PFSK-1 (cell line): ENCODE data around the gene PAX2.

Experiments
- FOXP2 ChIP-seq: optimal IDR thresholded peaks from 2 replicates; pipeline ENCODE3; 2011; ENCODE audit warnings: borderline replicate concordance, control low read depth, inconsistent platforms; ENCODE audit not compliant: insufficient read depth; ENCODE audit errors: extremely low read length, extremely low read depth
- POLR2AphosphoS5 ChIP-seq: IDR thresholded peaks from 2 replicates; pipeline ENCODE4 v1.6.1; 2012; ENCODE audit warnings: low read depth, mild to moderate bottlenecking, control low read depth, low read length, moderate library complexity
- REST ChIP-seq, 2 experiments: IDR thresholded peaks; 2 replicates each; pipeline versions ENCODE4 v1.6.1 to v1.8.0; 2011 to 2012; ENCODE audit warnings: low read depth in 2 of 2, low read length in 2 of 2, control low read depth in 1 of 2, inconsistent platforms in 1 of 2, mild to moderate bottlenecking in 1 of 2, moderate library complexity in 1 of 2; ENCODE audit not compliant: insufficient read depth in 1 of 2
- SIN3A ChIP-seq: IDR thresholded peaks from 2 replicates; pipeline ENCODE4 v1.6.1; 2012; ENCODE audit warnings: mild to moderate bottlenecking, low read length, moderate library complexity, borderline replicate concordance; ENCODE audit not compliant: insufficient read depth
- TAF1 ChIP-seq: IDR thresholded peaks from 2 replicates; pipeline ENCODE4 v1.6.1; 2012; ENCODE audit warnings: low read length, control low read depth, borderline replicate concordance; ENCODE audit not compliant: insufficient read depth

- TF ChIP-seq REST (IDR thresholded peaks at IDR 0.05; ENCODE audit: insufficient read depth in 1 of 2, low read depth in 2 of 2, low read length in 2 of 2) (no peak), POLR2AphosphoS5 (no peak), TAF1 (no peak), SIN3A (no peak), FOXP2 (no peak)
These were observed 28.3 kb downstream of the PAX2 start for GRCh38 chr10:100773646-100774045.
